DOHH2 (cell line): ENCODE measurements around the gene CALN1.

ENCODE experiments used
- H3F3A ChIP-seq: fragments of 200-600 bp; sonication (generic), shearing (Covaris generic); 2 replicates; pipeline ENCODE4 v1.6.0; 2016; ENCODE audit warnings: antibody characterized with exemption, mild to moderate bottlenecking; ENCODE audit not compliant: control insufficient read depth, insufficient read depth
- H3K27ac ChIP-seq: fragments of 200-600 bp; sonication (generic); 2 replicates; pipeline ENCODE4 v1.5.1; 2014; ENCODE audit warnings: low read depth, mild to moderate bottlenecking, low read length, moderate library complexity
- H3K27me3 ChIP-seq: fragments of 200-600 bp; sonication (generic); 2 replicates; pipeline ENCODE4 v1.6.1; 2014; ENCODE audit warnings: mild to moderate bottlenecking, low read length, mixed read lengths; ENCODE audit not compliant: control insufficient read depth
- H3K36me3 ChIP-seq: fragments of 200-600 bp; sonication (generic); 2 replicates; pipeline ENCODE4 v1.6.1; 2014; ENCODE audit warnings: mild to moderate bottlenecking, low read length, moderate library complexity, mixed read lengths; ENCODE audit not compliant: control insufficient read depth
- H3K4me1 ChIP-seq: fragments of 200-600 bp; sonication (generic); 2 replicates; pipeline ENCODE4 v1.6.1; 2014; ENCODE audit warnings: mild to moderate bottlenecking, low read length, mixed read lengths; ENCODE audit not compliant: control insufficient read depth
- H3K4me2 ChIP-seq: fragments of 200-600 bp; sonication (generic); 2 replicates; pipeline ENCODE4 v1.6.0; 2014; ENCODE audit warnings: mild to moderate bottlenecking, low read length, moderate library complexity
- H3K4me3 ChIP-seq: fragments of 200-600 bp; sonication (generic); 2 replicates; pipeline ENCODE4 v1.5.1; 2014; ENCODE audit warnings: mild to moderate bottlenecking, low read length, mixed read lengths
- H3K79me2 ChIP-seq: fragments of 200-600 bp; sonication (generic); 2 replicates; pipeline ENCODE4 v1.6.1; 2014; ENCODE audit warnings: mild to moderate bottlenecking, low read length, mixed read lengths; ENCODE audit not compliant: control insufficient read depth
- H3K9me2 ChIP-seq: fragments of 200-600 bp; sonication (generic); replicated peaks from 2 replicates; pipeline ENCODE4 v1.6.1; 2014; ENCODE audit warnings: mild to moderate bottlenecking, low read length, mixed read lengths; ENCODE audit not compliant: control insufficient read depth
- H3K9me3 ChIP-seq: fragments of 200-600 bp; sonication (generic); 2 replicates; pipeline ENCODE4 v1.6.1; 2014; ENCODE audit warnings: antibody characterized with exemption, low read length, mixed read lengths; ENCODE audit not compliant: control insufficient read depth, insufficient read depth
- H4K20me1 ChIP-seq: fragments of 200-600 bp; sonication (generic); 2 replicates; pipeline ENCODE4 v1.6.0; 2014; ENCODE audit warnings: low read depth, mild to moderate bottlenecking, antibody characterized with exemption, low read length, moderate library complexity; ENCODE audit not compliant: control insufficient read depth, insufficient read depth
- EZH2phosphoT487 ChIP-seq: fragments of 200-600 bp; sonication (generic); IDR thresholded peaks from 2 replicates; pipeline ENCODE4 v1.6.1; 2017; ENCODE audit warnings: borderline replicate concordance, mild to moderate bottlenecking, antibody characterized with exemption, low read length, moderate library complexity, mixed read lengths
- TF ChIP-seq, protein P1 (sequence below): fragments of 200-600 bp; sonication (generic); IDR thresholded peaks from one replicate; pipeline ENCODE4 v1.5.1; 2014; ENCODE audit warnings: antibody characterized with exemption, mild to moderate bottlenecking, low read depth, low read length; ENCODE audit not compliant: poor library complexity, severe bottlenecking

The CALN1 gene

DNA sequence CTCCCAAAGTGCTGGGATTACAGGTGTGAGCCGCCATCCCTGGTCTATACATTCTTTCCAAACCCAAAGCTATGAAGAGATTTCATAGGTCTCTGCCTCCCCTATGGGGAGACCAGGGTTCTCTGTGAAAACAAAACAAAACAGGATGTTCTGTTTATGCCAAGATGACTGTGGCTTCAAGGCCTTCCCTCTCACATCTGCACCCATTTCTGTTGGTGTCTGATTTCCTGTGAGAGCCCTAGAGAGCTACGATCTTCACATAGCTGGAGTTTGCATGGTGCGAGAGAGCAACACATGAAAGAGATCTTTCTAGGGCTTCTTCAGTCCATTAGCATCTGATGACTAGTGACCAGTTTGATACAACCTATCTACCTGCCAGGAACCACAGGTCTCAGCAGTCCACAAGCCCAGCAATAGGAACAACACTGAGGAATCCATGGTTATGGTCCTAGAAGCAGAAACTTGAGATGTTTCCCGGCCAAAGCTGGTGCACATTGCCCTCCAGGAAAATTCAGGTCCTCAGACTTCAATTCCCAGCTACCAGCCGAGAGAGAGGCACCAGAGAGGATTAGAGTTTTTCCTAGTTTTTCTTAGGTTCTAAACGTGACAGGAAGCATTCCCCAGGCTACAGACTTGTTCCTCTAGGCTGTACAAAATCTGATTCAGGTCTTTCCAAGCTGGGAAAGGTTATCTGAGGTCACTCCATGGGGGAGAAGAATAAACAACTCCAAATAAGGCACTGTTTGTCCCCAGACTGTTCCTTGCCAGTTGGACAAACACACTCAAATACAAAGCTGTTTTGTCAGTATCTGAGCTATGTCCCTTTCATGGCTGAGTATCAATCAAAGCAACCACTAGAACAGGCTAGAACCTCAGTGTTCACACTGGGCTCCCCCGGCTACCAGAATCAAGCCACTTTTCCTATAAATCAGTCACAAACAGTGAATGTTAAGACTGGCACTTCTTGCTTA, 259.7 kb downstream of the CALN1 start:
- no peaks in the 10 kb centered on the region for H3K9me3 ChIP-seq
- H3K27me3 ChIP-seq = no peaks in the 10 kb centered on the region
- no peaks in the 10 kb centered on the region for H4K20me1 ChIP-seq
- no peaks in the 10 kb centered on the region for H3K79me2 ChIP-seq
- H3K4me1 ChIP-seq = no peaks in the 10 kb centered on the region
- no peaks in the 10 kb centered on the region for H3K9me2 ChIP-seq
- H3K4me3 ChIP-seq = no peak overlapping the region
- H3K27ac ChIP-seq = no peak overlapping the region
- no peaks in the 10 kb centered on the region for H3K36me3 ChIP-seq
- no peaks in the 10 kb centered on the region for H3F3A ChIP-seq
- TF ChIP-seq EZH2phosphoT487 = no peak
- TF ChIP-seq, protein P1, sequence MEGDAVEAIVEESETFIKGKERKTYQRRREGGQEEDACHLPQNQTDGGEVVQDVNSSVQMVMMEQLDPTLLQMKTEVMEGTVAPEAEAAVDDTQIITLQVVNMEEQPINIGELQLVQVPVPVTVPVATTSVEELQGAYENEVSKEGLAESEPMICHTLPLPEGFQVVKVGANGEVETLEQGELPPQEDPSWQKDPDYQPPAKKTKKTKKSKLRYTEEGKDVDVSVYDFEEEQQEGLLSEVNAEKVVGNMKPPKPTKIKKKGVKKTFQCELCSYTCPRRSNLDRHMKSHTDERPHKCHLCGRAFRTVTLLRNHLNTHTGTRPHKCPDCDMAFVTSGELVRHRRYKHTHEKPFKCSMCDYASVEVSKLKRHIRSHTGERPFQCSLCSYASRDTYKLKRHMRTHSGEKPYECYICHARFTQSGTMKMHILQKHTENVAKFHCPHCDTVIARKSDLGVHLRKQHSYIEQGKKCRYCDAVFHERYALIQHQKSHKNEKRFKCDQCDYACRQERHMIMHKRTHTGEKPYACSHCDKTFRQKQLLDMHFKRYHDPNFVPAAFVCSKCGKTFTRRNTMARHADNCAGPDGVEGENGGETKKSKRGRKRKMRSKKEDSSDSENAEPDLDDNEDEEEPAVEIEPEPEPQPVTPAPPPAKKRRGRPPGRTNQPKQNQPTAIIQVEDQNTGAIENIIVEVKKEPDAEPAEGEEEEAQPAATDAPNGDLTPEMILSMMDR = no peak
- no peak overlapping the region for H3K4me2 ChIP-seq

DNA sequence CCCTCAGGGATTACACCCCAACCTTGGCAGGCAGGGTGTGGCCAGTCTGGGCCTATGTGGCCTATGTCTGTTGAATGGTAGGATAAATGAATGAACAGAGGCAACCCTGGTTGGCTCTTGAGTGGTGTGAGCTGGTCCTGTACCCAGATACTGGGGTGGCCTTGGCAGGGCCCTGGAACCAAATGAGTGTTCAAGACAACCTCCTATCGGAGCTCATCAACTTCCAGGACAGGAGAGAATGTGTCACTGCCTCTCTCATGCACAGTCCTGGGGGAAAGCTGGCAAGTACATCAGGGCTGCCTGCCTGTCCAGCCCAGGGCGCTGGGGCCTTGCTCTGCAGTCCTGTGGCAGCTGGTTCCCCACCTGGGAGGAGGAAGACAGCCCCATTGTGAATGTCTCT, 271.6 kb downstream of the CALN1 start:
- H3K9me3 ChIP-seq = peaks cover 15% of the 10 kb centered on the region; the same call in 1 of the 2 replicates
- H3K4me1 ChIP-seq = no peaks in the 10 kb centered on the region
- H3K36me3 ChIP-seq = no peaks in the 10 kb centered on the region
- no peaks in the 10 kb centered on the region for H3K79me2 ChIP-seq
- H3F3A ChIP-seq = no peaks in the 10 kb centered on the region
- H4K20me1 ChIP-seq = no peaks in the 10 kb centered on the region
- no peaks in the 10 kb centered on the region for H3K27me3 ChIP-seq
- H3K9me2 ChIP-seq = no peaks in the 10 kb centered on the region
- no peak for TF ChIP-seq EZH2phosphoT487
- TF ChIP-seq, protein P1 = no peak
- H3K4me2 ChIP-seq = no peak overlapping the region
- H3K4me3 ChIP-seq = no peak overlapping the region
- no peak overlapping the region for H3K27ac ChIP-seq

DNA sequence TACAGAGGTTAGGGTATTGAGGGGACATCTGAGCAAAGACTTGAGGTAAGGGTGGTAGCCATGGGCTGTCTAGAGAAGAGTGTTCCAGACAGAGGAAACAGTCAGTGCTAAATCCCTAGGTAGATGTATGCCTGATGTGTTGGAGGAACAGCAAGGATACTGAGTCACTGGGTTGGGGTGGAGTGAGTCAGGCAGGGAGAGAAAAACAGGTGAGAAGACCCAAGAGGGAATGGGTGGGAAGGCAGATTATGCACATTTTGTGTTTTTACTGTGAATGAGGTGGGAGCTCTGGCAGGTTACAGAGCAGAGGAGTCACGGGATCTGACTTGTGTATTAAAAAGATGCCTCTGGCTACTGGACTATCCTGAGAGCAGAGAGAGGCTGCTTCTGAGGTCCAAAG, 285.0 kb downstream of the CALN1 start:
- Histone ChIP-seq H3K79me2 (no peaks in the 10 kb centered on the region), H3K9me2 (no peaks in the 10 kb centered on the region; the same call in 1 of the 2 replicates), H3K4me2 (no peak overlapping the region), H3K36me3 (no peaks in the 10 kb centered on the region), H3K4me1 (no peaks in the 10 kb centered on the region), H3F3A (no peaks in the 10 kb centered on the region), H4K20me1 (no peaks in the 10 kb centered on the region), H3K4me3 (no peak overlapping the region), H3K27ac (no peak overlapping the region), H3K9me3 (no peaks in the 10 kb centered on the region), H3K27me3 (no peaks in the 10 kb centered on the region)
- TF ChIP-seq, protein P1 = no peak
- TF ChIP-seq EZH2phosphoT487 = no peak
